Measurements from ENCODE around the gene FBXO38.
"Not testable (repeated sequence)": the region's sequence is repeated elsewhere in the genome, so short reads cannot be mapped to it uniquely, and the experiment has no call there.

The FBXO38 gene

GRCh38 chr5:148437249-148437648, 53.5 kb downstream of the FBXO38 start:
- no peak for DNase-seq

- DNase-seq, result no peak
These were observed 55.2 kb downstream of the FBXO38 start for GRCh38 chr5:148438933-148439332.

- DNase-seq, result no peak
These were observed 59.5 kb downstream of the FBXO38 start for GRCh38 chr5:148443241-148443640.

DNA sequence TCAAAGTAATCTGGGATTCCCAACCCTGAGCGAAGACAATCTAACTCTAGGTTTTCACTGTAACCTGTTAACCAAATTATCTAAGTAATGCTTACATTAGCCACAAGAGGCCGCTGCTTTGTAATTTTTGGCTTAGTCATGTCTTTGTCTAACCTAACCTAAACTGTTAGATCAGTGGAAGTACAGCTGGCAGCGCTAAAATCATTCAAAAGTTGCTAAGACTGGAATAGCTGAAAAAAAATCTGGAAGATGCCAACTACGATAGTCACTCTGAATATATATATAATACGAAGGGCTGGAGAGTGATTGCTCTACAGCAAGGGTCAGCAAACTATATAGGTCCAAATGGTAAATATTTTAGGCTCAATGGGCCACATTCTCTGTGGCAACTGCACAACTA, 60.2 kb downstream of the FBXO38 start:
- DNase-seq, result peak; percentile 42 to 76

GRCh38 chr5:148445578-148445977, 61.8 kb downstream of the FBXO38 start:
- no peak for DNase-seq

GRCh38 chr5:148446611-148447010, 62.9 kb downstream of the FBXO38 start:
- no peak for DNase-seq

DNA sequence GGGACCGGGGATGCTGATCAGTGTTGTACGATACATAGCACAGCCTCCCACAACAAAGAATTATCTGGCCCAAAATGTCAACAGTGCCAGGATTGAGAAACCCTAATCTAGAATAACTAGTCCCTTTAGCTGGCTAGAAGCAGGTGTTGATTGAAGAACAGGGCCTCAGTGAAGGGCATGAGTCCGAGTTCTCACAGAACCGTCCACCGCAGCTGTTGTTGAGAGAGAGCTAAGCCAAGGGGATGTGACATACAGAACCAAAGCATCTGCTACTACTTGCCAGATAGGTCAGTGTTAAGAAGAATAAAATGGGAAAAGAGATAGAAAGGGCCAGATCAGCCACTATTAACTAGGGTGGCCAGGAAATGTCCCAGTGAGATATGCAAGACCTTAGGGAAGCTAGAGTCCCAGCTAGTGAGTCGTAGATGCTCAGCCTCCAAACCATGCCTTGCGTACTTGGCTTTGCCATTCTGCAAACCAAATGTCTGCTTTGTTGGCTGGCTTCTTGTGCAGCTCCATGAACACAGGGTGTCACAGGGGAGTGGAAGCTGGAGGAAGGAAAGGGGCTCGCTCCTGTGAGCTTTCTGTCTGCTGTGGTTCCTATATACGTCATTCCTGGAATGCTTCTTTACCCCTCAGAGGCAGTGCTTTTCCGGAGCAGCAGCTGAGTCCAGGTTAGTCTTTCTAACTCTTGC, 68.9 kb downstream of the FBXO38 start:
- no peak for DNase-seq

- DNase-seq, result no peak
These were observed 70.8 kb downstream of the FBXO38 start for GRCh38 chr5:148454576-148454975.

DNA sequence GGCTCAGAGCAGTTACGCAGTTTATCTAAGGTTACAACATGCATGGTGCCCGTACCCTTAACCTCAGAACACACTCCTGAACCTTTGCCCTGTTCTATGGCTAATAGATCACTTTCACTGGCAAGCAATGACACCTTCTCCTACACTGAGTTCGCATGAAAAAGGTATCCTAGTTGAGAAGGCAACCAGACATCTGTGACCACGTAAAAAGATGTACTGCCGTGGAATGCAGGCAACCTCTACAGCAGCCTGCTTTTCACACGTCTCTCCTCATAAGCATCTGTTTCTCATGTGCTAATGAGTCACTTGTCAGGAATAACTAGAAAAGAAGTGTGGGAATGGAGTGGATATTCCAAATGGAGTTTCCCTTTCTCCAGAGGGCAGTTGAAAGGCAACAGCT, 71.4 kb downstream of the FBXO38 start:
- DNase-seq, result no peak

- DNase-seq, result peak; percentile 78 to 85
These were observed 73.4 kb downstream of the FBXO38 start for GRCh38 chr5:148457183-148457620.

DNA sequence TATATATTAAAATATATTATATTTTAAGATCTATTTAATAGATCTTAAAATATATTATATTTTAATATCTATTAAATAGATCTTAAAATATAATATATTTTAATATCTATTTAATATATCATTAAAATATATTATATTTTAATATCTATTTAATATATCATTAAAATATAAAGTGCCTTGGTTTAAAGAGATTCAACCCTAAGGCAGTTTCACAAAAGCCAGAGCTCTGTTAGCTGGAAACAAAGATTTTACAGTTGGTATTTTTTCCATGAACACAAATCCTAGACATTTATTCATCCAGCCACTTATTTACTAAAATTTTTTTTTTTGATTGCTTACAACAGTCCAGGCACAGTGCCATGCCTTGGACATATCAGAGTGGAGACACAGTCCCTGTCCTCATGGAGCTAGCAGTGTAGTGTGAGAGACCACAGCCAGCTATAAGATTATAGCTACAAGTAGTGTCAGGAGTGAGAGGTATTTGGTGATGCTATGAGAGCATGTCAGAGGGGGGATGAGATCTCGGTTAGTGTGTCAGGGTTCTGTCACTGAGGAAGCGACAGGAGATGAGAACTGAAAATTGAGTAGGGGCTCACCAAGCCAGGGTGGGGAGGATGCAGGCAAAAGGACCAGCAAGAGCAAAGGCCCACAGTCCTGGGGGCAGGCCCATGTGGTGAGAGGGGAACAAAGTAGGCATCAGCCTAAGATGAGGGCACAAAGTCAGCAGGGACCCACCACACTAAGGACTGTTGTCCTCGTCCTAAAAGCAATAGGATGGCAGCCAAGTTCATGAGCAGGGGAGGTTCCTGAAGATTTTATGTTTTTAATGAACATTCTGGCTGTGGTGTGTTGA, 74.5 kb downstream of the FBXO38 start:
- no peak for DNase-seq

DNA sequence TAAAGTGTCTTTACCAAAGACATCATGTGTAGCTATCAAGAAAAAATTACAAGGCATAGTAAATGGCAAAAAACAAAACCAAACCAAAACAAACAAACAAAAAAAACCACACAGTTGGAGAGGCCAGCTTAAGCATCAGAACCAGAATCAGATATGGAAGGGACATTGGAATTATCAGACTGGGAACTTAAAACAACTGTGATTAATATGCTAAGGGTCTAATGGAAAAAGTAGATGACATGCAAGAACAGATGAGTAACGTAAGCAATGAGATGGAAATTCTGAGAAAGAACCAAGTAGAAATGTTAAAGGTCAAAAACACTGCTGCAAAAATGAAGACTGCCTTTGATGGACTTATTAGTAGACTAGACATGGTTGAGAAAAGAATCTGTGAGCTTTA, 75.9 kb downstream of the FBXO38 start:
- DNase-seq, result no peak

DNA sequence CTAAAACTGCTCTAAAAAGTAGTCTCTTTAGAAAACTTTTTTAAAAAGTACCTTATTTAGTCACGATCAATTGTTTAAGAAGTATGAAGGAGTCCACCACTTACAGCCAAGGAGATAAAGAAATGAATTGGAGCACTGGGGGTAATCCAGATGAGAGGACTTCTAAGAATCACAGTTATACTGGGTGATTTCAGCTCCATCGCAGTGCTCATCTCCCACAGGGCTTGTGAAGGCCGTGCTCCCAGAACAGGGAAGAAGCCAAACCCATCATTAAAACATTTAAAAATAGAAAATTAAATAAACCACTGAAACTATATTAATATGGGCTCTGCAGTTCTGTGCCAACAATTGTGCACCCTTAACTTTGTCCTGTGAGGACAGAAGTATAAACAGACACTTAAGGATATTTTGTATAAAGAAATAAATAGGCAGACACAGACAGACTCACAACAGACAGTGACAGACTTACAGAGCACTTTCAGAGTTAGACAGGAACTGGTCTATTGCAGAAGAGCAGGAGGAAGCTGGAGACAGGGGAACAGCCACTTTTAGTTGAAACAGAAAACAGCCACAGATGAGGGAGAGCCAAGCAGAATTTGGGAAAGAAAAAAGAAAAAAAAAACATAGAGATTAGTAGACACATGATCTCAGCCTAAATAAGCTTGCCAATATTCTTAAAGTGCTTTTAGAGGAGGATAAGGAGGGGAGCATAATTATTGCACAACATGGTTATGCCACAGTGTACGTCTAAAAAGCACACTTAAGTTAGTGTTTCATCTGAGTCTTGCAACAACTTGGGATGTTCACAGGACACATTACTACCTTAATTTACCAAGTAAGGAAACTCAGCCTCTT, 81.8 kb downstream of the FBXO38 start:
- DNase-seq, result no peak

DNA sequence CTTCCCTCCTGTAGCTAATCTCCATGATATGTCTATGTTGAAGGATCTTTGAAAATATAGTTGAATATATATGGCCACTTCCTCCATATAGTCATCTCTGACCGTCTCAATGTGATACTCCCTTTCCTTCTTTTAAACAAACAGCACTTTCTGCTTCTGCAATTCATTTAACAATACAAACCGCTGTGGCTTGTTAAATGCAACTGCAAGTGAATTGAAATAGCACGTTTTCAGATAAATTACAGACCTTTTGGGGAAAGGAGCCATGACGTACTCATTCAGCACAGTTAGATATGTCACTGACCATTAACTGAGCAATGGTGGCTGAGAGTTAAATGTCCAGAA, 82.5 kb downstream of the FBXO38 start:
- DNase-seq, result no peak

GRCh38 chr5:148467958-148468357, 84.2 kb downstream of the FBXO38 start:
- no peak for DNase-seq

- DNase-seq, result not testable (repeated sequence)
These were observed 85.0 kb downstream of the FBXO38 start for GRCh38 chr5:148468746-148469145.

DNA sequence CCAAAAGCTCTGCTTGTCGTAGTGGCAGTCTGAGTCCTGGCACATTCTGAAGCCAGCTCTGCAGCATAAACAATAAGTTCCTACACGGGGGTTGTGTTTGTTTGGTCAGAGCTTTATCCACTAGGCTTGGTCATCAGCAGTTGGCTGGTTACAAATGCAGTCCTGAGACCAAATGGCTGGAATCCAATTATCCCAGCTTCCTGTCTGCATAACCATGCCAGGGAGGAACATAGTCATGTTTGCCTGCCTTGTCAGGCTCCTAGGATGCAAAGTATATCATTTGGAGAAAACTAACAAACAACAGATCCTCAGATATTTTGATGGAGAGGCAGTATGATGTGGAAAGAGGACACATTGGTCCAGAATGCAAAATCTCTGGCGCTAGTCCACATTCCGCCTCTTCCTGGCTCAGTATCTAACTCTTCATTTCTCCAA, 85.8 kb downstream of the FBXO38 start:
- DNase-seq, result no peak

- no peak for DNase-seq
These were observed 87.6 kb downstream of the FBXO38 start for GRCh38 chr5:148471379-148471778.

GRCh38 chr5:148474025-148474511, 90.3 kb downstream of the FBXO38 start:
- DNase-seq, result no peak

- no peak for DNase-seq
These were observed 92.5 kb downstream of the FBXO38 start for GRCh38 chr5:148476302-148476701.

DNA sequence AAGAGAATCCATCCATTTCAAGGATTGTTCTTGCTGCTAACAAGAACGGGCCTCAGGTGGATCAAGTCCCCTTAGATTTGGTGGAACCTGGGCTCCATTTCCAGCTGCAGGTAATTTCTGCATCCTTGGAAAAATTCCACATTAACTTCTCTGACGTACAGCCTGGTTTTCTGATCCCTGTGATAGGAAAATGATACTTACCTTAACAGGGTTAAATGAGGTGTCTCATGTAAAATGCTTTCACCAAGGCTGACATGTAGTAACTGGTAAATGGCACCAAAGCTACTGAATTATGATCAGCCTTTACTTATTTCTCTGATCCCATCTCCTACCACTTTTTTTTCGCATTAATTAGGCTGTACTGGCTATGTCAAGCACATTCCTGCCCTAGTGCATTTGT, 93.7 kb downstream of the FBXO38 start:
- no peak for DNase-seq

DNA sequence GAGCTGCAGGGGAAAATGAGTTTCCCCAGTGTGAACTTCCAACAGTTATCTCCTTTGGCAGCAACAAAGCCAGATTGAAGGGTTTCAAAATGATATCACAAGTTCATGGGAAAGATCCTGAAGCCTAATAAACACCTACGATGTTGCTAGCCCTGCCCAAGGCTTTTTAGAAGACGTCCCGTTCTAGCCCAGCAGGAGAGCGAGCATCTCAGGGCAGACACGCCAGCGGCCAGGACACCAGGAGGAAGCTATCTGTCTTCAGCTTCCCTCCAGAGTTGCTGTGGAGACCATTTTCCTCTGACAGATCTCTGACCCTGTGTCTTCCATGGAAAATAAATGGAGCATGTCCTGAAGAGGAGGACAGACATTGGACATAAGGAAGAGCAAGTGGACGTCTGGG, 98.4 kb downstream of the FBXO38 start:
- no peak for DNase-seq
